ENCODE results near the gene NEIL3. TPM values are rescaled to one million over a fixed set of nuclear protein-coding genes. Genes with fewer than 3 reads are reported as not detected.

NEIL3 gene
- total RNA-seq, 1 experiment from 2014 or later, result 6.3 TPM

GRCh38 chr4:177264788-177265422, 44.8 kb upstream of the NEIL3 start:
- H2AFZ ChIP-seq (ENCODE audit: low read length), result no peak overlapping the region
- no peak for DNase-seq
- Mint-ChIP-seq H3K36me3 (ENCODE audit: insufficient read depth in 1 of 3, low read depth in 3 of 3) (no peaks in the 10 kb centered on the region), H3K27ac (no peak overlapping the region), H3K9me3 (no peaks in the 10 kb centered on the region), H3K4me3 (no peak overlapping the region), H3K4me1 (peaks cover 5 to 10% of the 10 kb centered on the region in 2 experiments), H3K27me3 (ENCODE audit: low read depth) (no peaks in the 10 kb centered on the region)
- H2BK12ac ChIP-seq (ENCODE audit: insufficient read length, low read depth, low read length), result no peak overlapping the region
- H3K4me1 ChIP-seq (ENCODE audit: insufficient read depth, low read length), result no peaks in the 10 kb centered on the region; the same call in 1 of the 2 replicates
- no peak overlapping the region for H3K18ac ChIP-seq (ENCODE audit: insufficient read length, low read depth, low read length)
- no CpG with 5 or more reads among the region's 2 CpGs for WGBS (ENCODE audit: extremely low coverage, insufficient read length, low lambda C conversion rate)
- H2BK120ac ChIP-seq (ENCODE audit: low read depth, low read length, poor library complexity, severe bottlenecking), result no peak overlapping the region
- no peaks in the 10 kb centered on the region for H3K27me3 ChIP-seq (ENCODE audit: insufficient read depth, low read length)
- no peak overlapping the region for H4K91ac ChIP-seq (ENCODE audit: insufficient read length, low read depth, low read length)
- no peak overlapping the region for H3K56ac ChIP-seq (ENCODE audit: insufficient read length, low read depth, low read length)
- no peak overlapping the region for H3K9ac ChIP-seq (ENCODE audit: extremely low read depth, insufficient read length, low read length)
- H3K23me2 ChIP-seq (ENCODE audit: insufficient read length, low read depth, low read length, poor library complexity, severe bottlenecking), result no peaks in the 10 kb centered on the region
- H3K9me3 ChIP-seq (ENCODE audit: control insufficient read depth, low read depth, low read length), result no peaks in the 10 kb centered on the region
- H2BK15ac ChIP-seq (ENCODE audit: low read depth, low read length), result no peak overlapping the region
- H3K79me1 ChIP-seq (ENCODE audit: insufficient read depth, low read depth, low read length, poor library complexity, severe bottlenecking), result no peaks in the 10 kb centered on the region
- no peak overlapping the region for H3K27ac ChIP-seq (ENCODE audit: insufficient read length, low read depth, low read length)
- no peaks in the 10 kb centered on the region for H4K20me1 ChIP-seq (ENCODE audit: control insufficient read depth, insufficient read depth, insufficient read length)
- H2BK20ac ChIP-seq (ENCODE audit: low read depth, low read length, poor library complexity, severe bottlenecking), result no peak overlapping the region
- no peaks in the 10 kb centered on the region for H3K79me2 ChIP-seq (ENCODE audit: insufficient read depth, low read length)
- H3K14ac ChIP-seq (ENCODE audit: insufficient read depth, low read length), result no peak overlapping the region
- no peak overlapping the region for H3K4ac ChIP-seq (ENCODE audit: low read depth, low read length)
- no peak overlapping the region for H3K4me2 ChIP-seq (ENCODE audit: insufficient read depth, insufficient read length, low read length)
- H4K5ac ChIP-seq (ENCODE audit: insufficient read length, low read depth, low read length), result no peak overlapping the region
- no peak overlapping the region for H2BK5ac ChIP-seq (ENCODE audit: insufficient read length, low read length)
- H3T11ph ChIP-seq (ENCODE audit: low read length), result no peak overlapping the region
- H2AK5ac ChIP-seq (ENCODE audit: insufficient read length, low read length), result no peak overlapping the region
- H3K23ac ChIP-seq (ENCODE audit: insufficient read length, low read depth, low read length), result no peak overlapping the region
- no peak overlapping the region for H4K8ac ChIP-seq (replicated peaks; ENCODE audit: insufficient read length, low read depth, low read length)
- TF ChIP-seq, protein P1, sequence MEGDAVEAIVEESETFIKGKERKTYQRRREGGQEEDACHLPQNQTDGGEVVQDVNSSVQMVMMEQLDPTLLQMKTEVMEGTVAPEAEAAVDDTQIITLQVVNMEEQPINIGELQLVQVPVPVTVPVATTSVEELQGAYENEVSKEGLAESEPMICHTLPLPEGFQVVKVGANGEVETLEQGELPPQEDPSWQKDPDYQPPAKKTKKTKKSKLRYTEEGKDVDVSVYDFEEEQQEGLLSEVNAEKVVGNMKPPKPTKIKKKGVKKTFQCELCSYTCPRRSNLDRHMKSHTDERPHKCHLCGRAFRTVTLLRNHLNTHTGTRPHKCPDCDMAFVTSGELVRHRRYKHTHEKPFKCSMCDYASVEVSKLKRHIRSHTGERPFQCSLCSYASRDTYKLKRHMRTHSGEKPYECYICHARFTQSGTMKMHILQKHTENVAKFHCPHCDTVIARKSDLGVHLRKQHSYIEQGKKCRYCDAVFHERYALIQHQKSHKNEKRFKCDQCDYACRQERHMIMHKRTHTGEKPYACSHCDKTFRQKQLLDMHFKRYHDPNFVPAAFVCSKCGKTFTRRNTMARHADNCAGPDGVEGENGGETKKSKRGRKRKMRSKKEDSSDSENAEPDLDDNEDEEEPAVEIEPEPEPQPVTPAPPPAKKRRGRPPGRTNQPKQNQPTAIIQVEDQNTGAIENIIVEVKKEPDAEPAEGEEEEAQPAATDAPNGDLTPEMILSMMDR (conservative IDR thresholded peaks at IDR 0.05), result no peak

Measured in H9 (cell line).